PC-9 (cell line): ENCODE data around the gene CD79B. TPM values are rescaled to one million over a fixed set of nuclear protein-coding genes. Genes with fewer than 3 reads are reported as not detected.

ENCODE experiments used
- Bru-seq: library from RNA; stranded (reverse); fragments of 400-500 nt; gene quantifications from one replicate; lab custom pipeline; 2021; lab: Mats Ljungman, UMichigan
- BruChase-seq, 2 experiments: library from RNA; stranded (reverse); fragments of 400-500 nt; gene quantifications; one replicate each; lab custom pipeline; 2021; lab: Mats Ljungman, UMichigan
- BruUV-seq: library from RNA; stranded (reverse); fragments of 400-500 nt; replicated peaks from 2 replicates; lab custom pipeline; 2021; lab: Mats Ljungman, UMichigan
- CTCF ChIA-PET: fragments of 300-600 bp; sonication (Branson Sonifier 250); formaldehyde crosslinking; loops from one replicate; lab custom pipeline; 2022; ENCODE audit warnings: antibody characterized with exemption; lab: Charles Lee
- POLR2A ChIA-PET: fragments of 300-600 bp; sonication (Branson Sonifier 250); formaldehyde crosslinking; loops from one replicate; lab custom pipeline; 2022; ENCODE audit warnings: antibody characterized with exemption; ENCODE audit not compliant: unreplicated experiment; lab: Charles Lee
- DNase-seq, 2 experiments: peaks; one replicate each; pipeline versions ENCODE4 v3.0.0 to v3.0.0-alpha.2; 2015 to 2022; ENCODE audit warnings: mixed read lengths in 1 of 2
- H2AFZ ChIP-seq: fragments of 200-600 bp; sonication (generic); 2 replicates; pipeline ENCODE4 v1.8.1; 2017; ENCODE audit warnings: antibody characterized with exemption
- H3F3A ChIP-seq: fragments of 200-600 bp; sonication (generic); 2 replicates; pipeline ENCODE4 v1.8.1; 2017; ENCODE audit warnings: antibody characterized with exemption, mild to moderate bottlenecking, low read depth; ENCODE audit not compliant: insufficient read depth
- H3K27ac ChIP-seq: fragments of 200-600 bp; sonication (generic); 2 replicates; pipeline ENCODE4 v1.6.1; 2016; ENCODE audit warnings: mixed run types
- H3K27me3 ChIP-seq: fragments of 200-600 bp; sonication (generic); 2 replicates; pipeline ENCODE4 v1.6.1; 2016; ENCODE audit warnings: low read depth, mixed run types; ENCODE audit not compliant: insufficient read depth
- H3K36me3 ChIP-seq: fragments of 200-600 bp; sonication (generic); 2 replicates; pipeline ENCODE4 v1.6.1; 2016; ENCODE audit warnings: low read depth, mixed run types
- H3K4me1 ChIP-seq: fragments of 200-600 bp; sonication (generic); replicated peaks from 2 replicates; pipeline ENCODE4 v1.6.1; 2016; ENCODE audit warnings: mixed run types; ENCODE audit not compliant: insufficient read depth
- H3K4me2 ChIP-seq: fragments of 200-600 bp; sonication (generic); 2 replicates; pipeline ENCODE4 v1.6.1; 2017; ENCODE audit warnings: mixed run types
- H3K4me3 ChIP-seq: fragments of 200-600 bp; sonication (generic); 2 replicates; pipeline ENCODE4 v1.6.1; 2016; ENCODE audit warnings: mixed run types
- H3K79me2 ChIP-seq: fragments of 200-600 bp; sonication (generic); 2 replicates; pipeline ENCODE4 v1.6.1; 2017; ENCODE audit warnings: low read depth, mixed run types
- H3K9me2 ChIP-seq: fragments of 200-600 bp; sonication (generic); 2 replicates; pipeline ENCODE4 v1.8.1; 2017; ENCODE audit warnings: mild to moderate bottlenecking; ENCODE audit not compliant: insufficient read depth
- H3K9me3 ChIP-seq: fragments of 200-600 bp; sonication (generic); 2 replicates; pipeline ENCODE4 v1.8.1; 2016; ENCODE audit warnings: low read depth; ENCODE audit not compliant: insufficient read depth
- H4K20me1 ChIP-seq: fragments of 200-600 bp; sonication (generic); 2 replicates; pipeline ENCODE4 v1.8.1; 2017; ENCODE audit not compliant: insufficient read depth
- CTCF ChIP-seq: fragments of 200-600 bp; sonication (generic); conservative IDR thresholded peaks from 2 replicates; pipeline ENCODE4 v1.6.1; 2017; ENCODE audit warnings: mixed run types, antibody characterized with exemption, mild to moderate bottlenecking, moderate library complexity
- EZH2 ChIP-seq: fragments of 200-600 bp; sonication (generic); IDR thresholded peaks from 2 replicates; pipeline ENCODE4 v1.8.0; 2017; ENCODE audit warnings: antibody characterized with exemption, low read depth
- intact Hi-C: fragments of 100-400 bp; cut with micrococcal nuclease; formaldehyde crosslinking; loops from one replicate; pipeline ENCODE4 v1.10.0; 2022; ENCODE audit not compliant: unreplicated experiment
- long read RNA-seq: library from polyadenylated mRNA; stranded (forward); transcript quantifications from one replicate; pipeline ENCODE4 v2.0.0, GENCODE V29; 2022
- total RNA-seq: library from RNA; stranded (reverse); gene quantifications from 2 replicates; pipeline ENCODE4 v1.2.3, GENCODE V29; 2021

Gene CD79B
- total RNA-seq (not detected in 2 replicates), Bru-seq, nascent RNA (percentile 19 among the genes with signal in this experiment), BruChase-seq, experiment 1, labeled RNA remaining after a 2-hour chase (percentile 15 among the genes with signal in this experiment), BruChase-seq, experiment 2, labeled RNA remaining after a 6-hour chase (not detected)
- long read RNA-seq: 0 reads

GRCh38 chr17:63931981-63932561 lies at the start of gene CD79B:
Gene CD79B (minus strand): TSS chr17:63932331. CDS start chr17:63932261, 70 bp downstream.
- BruUV-seq: no TSS peak
- Histone ChIP-seq H3F3A (no peaks in the 10 kb centered on the region), H3K79me2 (no peaks in the 10 kb centered on the region), H3K27ac (no peak within 1 kb of the TSS), H2AFZ (no peak within 1 kb of the TSS), H3K36me3 (no peaks in the 10 kb centered on the region), H3K9me3 (no peaks in the 10 kb centered on the region), H3K4me2 (no peak within 1 kb of the TSS), H3K4me3 (no peak within 1 kb of the TSS), H3K27me3 (peaks cover 14% of the 10 kb centered on the region; the same call in 1 of the 2 replicates), H4K20me1 (no peaks in the 10 kb centered on the region), H3K4me1 (no peaks in the 10 kb centered on the region), H3K9me2 (no peaks in the 10 kb centered on the region)
- ChIA-PET POLR2A (no interaction called here), CTCF (no interaction called here)
- intact Hi-C loops: no loop called here
- TF ChIP-seq EZH2 (no peak), CTCF (no peak)
- no peak for DNase-seq

- Histone ChIP-seq H3K27ac (no peak overlapping the region), H3K4me3 (no peak overlapping the region), H3K9me3 (no peaks in the 10 kb centered on the region), H3K27me3 (no peaks in the 10 kb centered on the region), H3F3A (peaks cover 21% of the 10 kb centered on the region), H3K4me2 (no peak overlapping the region), H3K4me1 (peaks cover 20% of the 10 kb centered on the region), H3K36me3 (no peaks in the 10 kb centered on the region), H2AFZ (no peak overlapping the region), H3K9me2 (no peaks in the 10 kb centered on the region), H3K79me2 (no peaks in the 10 kb centered on the region), H4K20me1 (no peaks in the 10 kb centered on the region)
- no TSS peak for BruUV-seq
- intact Hi-C loops: no loop called here
- TF ChIP-seq CTCF: no peak
- no peak for TF ChIP-seq EZH2
- no peak for DNase-seq
- ChIA-PET POLR2A (no interaction called here), CTCF (no interaction called here)
Observed at GRCh38 chr17:63978272-63979200, 46.4 kb upstream of the CD79B start.

GRCh38 chr17:63976702-63977101 lies 44.6 kb upstream of the CD79B start:
- Histone ChIP-seq H3K4me1 (peaks cover 25% of the 10 kb centered on the region), H3K4me2 (no peak overlapping the region), H3K36me3 (no peaks in the 10 kb centered on the region), H2AFZ (no peak overlapping the region), H4K20me1 (no peaks in the 10 kb centered on the region), H3K27ac (no peak overlapping the region), H3F3A (peaks cover 22% of the 10 kb centered on the region), H3K27me3 (no peaks in the 10 kb centered on the region), H3K9me2 (no peaks in the 10 kb centered on the region), H3K9me3 (no peaks in the 10 kb centered on the region), H3K79me2 (no peaks in the 10 kb centered on the region), H3K4me3 (no peak overlapping the region)
- DNase-seq: no peak
- ChIA-PET POLR2A (no interaction called here), CTCF (no interaction called here)
- intact Hi-C loops: no loop called here
- no TSS peak for BruUV-seq
- no peak for TF ChIP-seq EZH2
- no peak for TF ChIP-seq CTCF
